ENCODE data around the gene PRL. TPM values are rescaled to one million over a fixed set of nuclear protein-coding genes. Genes with fewer than 3 reads are reported as not detected.

The PRL gene
- total RNA-seq, 1 donor: not detected

- Histone ChIP-seq H3K9me3 (ENCODE audit: low read depth, low read length) (no peaks in the 10 kb centered on the region), H3K27me3 (ENCODE audit: insufficient read depth, low read length) (no peaks in the 10 kb centered on the region), H3K4me3 (ENCODE audit: low read length) (no peak overlapping the region), H3K4me1 (ENCODE audit: insufficient read depth, low read length) (no peaks in the 10 kb centered on the region)
Observed at GRCh38 chr6:22254886-22255285, 42.0 kb downstream of the PRL start.

- H3K9me3 ChIP-seq (ENCODE audit: low read depth, low read length): no peaks in the 10 kb centered on the region
- H3K4me1 ChIP-seq (ENCODE audit: insufficient read depth, low read length): no peaks in the 10 kb centered on the region
- H3K27me3 ChIP-seq (ENCODE audit: insufficient read depth, low read length): no peaks in the 10 kb centered on the region
- no peak overlapping the region for H3K4me3 ChIP-seq (ENCODE audit: low read length)
Observed at GRCh38 chr6:22253955-22254655, 42.7 kb downstream of the PRL start.

GRCh38 chr6:22251348-22251747, 45.5 kb downstream of the PRL start:
- H3K9me3 ChIP-seq (ENCODE audit: low read depth, low read length): no peaks in the 10 kb centered on the region
- H3K4me1 ChIP-seq (ENCODE audit: insufficient read depth, low read length): no peaks in the 10 kb centered on the region
- no peak overlapping the region for H3K4me3 ChIP-seq (ENCODE audit: low read length)
- H3K27me3 ChIP-seq (ENCODE audit: insufficient read depth, low read length): no peaks in the 10 kb centered on the region

- Histone ChIP-seq H3K4me3 (ENCODE audit: low read length) (no peak overlapping the region), H3K4me1 (ENCODE audit: insufficient read depth, low read length) (no peaks in the 10 kb centered on the region), H3K9me3 (ENCODE audit: low read depth, low read length) (no peaks in the 10 kb centered on the region), H3K27me3 (ENCODE audit: insufficient read depth, low read length) (no peaks in the 10 kb centered on the region)
Observed at GRCh38 chr6:22250486-22250885, 46.4 kb downstream of the PRL start.

- Histone ChIP-seq H3K4me3 (ENCODE audit: low read length) (no peak overlapping the region), H3K4me1 (ENCODE audit: insufficient read depth, low read length) (no peaks in the 10 kb centered on the region), H3K27me3 (ENCODE audit: insufficient read depth, low read length) (no peaks in the 10 kb centered on the region), H3K9me3 (ENCODE audit: low read depth, low read length) (no peaks in the 10 kb centered on the region)
Observed at GRCh38 chr6:22249711-22250350, 47.0 kb downstream of the PRL start.

GRCh38 chr6:22248513-22249308, 48.1 kb downstream of the PRL start:
- Histone ChIP-seq H3K27me3 (ENCODE audit: insufficient read depth, low read length) (no peaks in the 10 kb centered on the region), H3K4me3 (ENCODE audit: low read length) (no peak overlapping the region), H3K4me1 (ENCODE audit: insufficient read depth, low read length) (no peaks in the 10 kb centered on the region), H3K9me3 (ENCODE audit: low read depth, low read length) (no peaks in the 10 kb centered on the region)

DNA sequence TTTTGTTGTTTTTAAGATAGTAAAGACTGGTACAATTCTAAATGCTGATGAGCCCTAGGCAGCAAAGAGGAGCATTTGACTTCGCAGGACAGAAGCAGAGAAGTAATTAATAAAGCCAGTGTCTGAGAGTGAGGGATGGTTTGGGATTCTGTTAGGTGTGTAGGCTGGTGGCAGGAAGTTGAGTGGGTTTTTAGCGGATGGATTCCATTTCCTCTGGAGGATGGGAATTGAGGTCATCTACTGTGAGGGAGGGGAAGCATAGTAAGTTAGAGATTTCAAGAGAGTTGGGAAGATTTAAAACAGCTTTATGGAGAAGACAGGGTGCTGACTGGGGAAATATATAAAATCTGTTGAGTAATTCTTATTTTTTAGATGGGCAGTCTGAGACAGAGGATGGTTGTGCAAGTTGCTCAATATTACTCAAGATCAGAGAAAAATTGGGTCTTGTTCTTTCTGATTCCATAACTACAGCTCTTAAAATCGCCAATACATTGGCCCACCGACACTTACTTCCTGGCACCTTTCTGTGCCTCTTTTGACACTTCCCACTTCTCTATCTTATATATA, 48.8 kb downstream of the PRL start:
- Histone ChIP-seq H3K4me3 (ENCODE audit: low read length) (no peak overlapping the region), H3K4me1 (ENCODE audit: insufficient read depth, low read length) (no peaks in the 10 kb centered on the region), H3K27me3 (ENCODE audit: insufficient read depth, low read length) (no peaks in the 10 kb centered on the region), H3K9me3 (ENCODE audit: low read depth, low read length) (no peaks in the 10 kb centered on the region)

DNA sequence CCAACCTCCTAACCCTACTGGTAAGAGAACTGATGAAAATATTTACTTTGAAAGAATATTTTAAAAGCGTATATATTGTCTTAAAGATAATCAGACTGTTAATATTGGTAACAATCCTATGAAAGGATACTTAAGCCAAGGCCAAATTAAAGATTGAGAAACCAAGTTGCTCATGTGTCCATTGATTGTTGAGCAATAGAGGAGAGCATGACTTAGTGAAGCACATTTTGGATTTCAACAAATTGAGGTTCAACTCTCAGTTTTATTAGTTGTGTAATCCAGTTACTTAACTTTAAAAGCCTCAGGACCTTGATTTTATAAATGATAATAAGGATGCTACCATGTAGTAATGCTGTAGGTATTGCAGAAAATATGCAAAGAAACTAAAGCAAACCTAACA, 56.8 kb downstream of the PRL start:
- Histone ChIP-seq H3K4me1 (ENCODE audit: insufficient read depth, low read length) (no peaks in the 10 kb centered on the region), H3K4me3 (ENCODE audit: low read length) (no peak overlapping the region), H3K27me3 (ENCODE audit: insufficient read depth, low read length) (no peaks in the 10 kb centered on the region), H3K9me3 (ENCODE audit: low read depth, low read length) (no peaks in the 10 kb centered on the region)

DNA sequence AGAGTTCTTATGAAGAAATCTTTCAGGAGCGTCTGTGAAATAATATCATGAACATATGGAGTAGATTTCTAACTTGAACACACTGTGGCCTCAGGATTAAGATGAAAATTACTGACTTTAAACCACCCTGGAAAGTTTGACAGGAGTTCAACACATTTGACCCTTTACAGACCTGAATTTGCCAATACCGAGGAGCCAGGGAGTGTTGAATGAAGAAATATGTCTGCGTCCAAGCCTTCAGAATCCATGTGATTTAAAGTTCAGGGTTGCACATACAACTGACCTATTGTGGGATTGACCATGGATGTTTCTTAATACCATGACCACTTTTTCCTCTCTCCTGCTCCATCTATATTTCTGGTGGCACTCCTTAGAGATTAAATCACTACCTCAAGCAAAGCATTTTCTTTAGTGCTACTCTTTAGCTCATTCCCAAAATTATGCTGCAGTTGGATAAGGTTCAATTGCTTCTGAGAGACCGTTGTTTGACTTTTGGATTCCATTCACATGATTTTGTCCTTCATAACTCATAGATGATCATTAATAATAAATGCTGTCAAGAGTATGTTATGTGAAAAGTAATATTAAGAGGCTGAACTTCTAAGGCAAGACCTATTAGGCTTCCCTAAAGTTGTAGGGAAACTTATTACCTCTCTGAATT, 57.4 kb downstream of the PRL start:
- no peaks in the 10 kb centered on the region for H3K27me3 ChIP-seq (ENCODE audit: insufficient read depth, low read length)
- H3K4me1 ChIP-seq (ENCODE audit: insufficient read depth, low read length): no peaks in the 10 kb centered on the region
- H3K9me3 ChIP-seq (ENCODE audit: low read depth, low read length): no peaks in the 10 kb centered on the region
- no peak overlapping the region for H3K4me3 ChIP-seq (ENCODE audit: low read length)

GRCh38 chr6:22238861-22239260, 58.0 kb downstream of the PRL start:
- Histone ChIP-seq H3K4me3 (ENCODE audit: low read length) (no peak overlapping the region), H3K4me1 (ENCODE audit: insufficient read depth, low read length) (no peaks in the 10 kb centered on the region), H3K27me3 (ENCODE audit: insufficient read depth, low read length) (no peaks in the 10 kb centered on the region), H3K9me3 (ENCODE audit: low read depth, low read length) (no peaks in the 10 kb centered on the region)

DNA sequence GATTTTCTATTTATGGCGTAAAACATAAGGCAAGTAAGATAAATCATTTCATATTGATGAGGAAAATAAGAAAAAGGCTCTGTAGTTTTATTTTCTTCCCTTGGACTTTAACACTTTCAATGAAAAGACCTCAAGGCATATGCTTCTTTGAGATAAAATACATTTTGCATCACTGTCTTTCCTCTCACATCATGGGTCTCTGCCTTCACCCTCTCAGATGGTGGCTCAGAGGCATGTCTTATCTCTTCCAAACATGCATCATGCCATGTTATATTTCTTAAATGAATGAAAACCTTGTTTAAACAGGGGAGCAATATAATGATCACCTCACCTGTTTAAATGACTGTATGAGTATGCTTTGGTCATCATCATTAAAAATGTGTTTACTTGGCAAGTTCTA, 59.3 kb downstream of the PRL start:
- Histone ChIP-seq H3K4me1 (ENCODE audit: insufficient read depth, low read length) (no peaks in the 10 kb centered on the region), H3K9me3 (ENCODE audit: low read depth, low read length) (no peaks in the 10 kb centered on the region), H3K4me3 (ENCODE audit: low read length) (no peak overlapping the region), H3K27me3 (ENCODE audit: insufficient read depth, low read length) (no peaks in the 10 kb centered on the region)

All from mononuclear cell (primary cell).